SK-N-SH treated with all-trans-retinoic acid at 6 μM for 48 hours (cell line): Measurements from ENCODE around the gene ZNF385C.

Source experiments
- ATAC-seq: fragments of 200-7000 bp; cut with Tn5 transposase; 3 replicates; pipeline ENCODE4 v1.9.1; 2020; ENCODE audit warnings: mild to moderate bottlenecking, moderate library complexity
- ARNTL ChIP-seq: fragments of 450-650 bp; formaldehyde crosslinking; IDR thresholded peaks from 2 replicates; pipeline ENCODE4 v1.5.0; 2020; ENCODE audit warnings: low read depth, mild to moderate bottlenecking, moderate library complexity, borderline replicate concordance
- BACH2 ChIP-seq: fragments of 250-450 bp; sonication (Bioruptor Pico); IDR thresholded peaks from 2 replicates; pipeline ENCODE4 v1.9.0; 2021; ENCODE audit warnings: mild to moderate bottlenecking, borderline replicate concordance
- CREB5 ChIP-seq: fragments of 250-450 bp; sonication (Bioruptor Pico); IDR thresholded peaks from 2 replicates; pipeline ENCODE4 v1.5.1; 2020; ENCODE audit warnings: low read depth, mild to moderate bottlenecking, moderate library complexity
- CSDC2 ChIP-seq: fragments of 250-450 bp; sonication (Bioruptor Pico); IDR thresholded peaks from 2 replicates; pipeline ENCODE4 v1.5.0; 2020; ENCODE audit warnings: mild to moderate bottlenecking, moderate library complexity
- CSRNP3 ChIP-seq: fragments of 250-450 bp; sonication (Bioruptor Pico); IDR thresholded peaks from 2 replicates; pipeline ENCODE4 v1.5.1; 2021; ENCODE audit warnings: mild to moderate bottlenecking, moderate library complexity
- ESRRG ChIP-seq: fragments of 250-450 bp; sonication (Bioruptor Pico); IDR thresholded peaks from 2 replicates; pipeline ENCODE4 v1.6.1; 2021; ENCODE audit warnings: mild to moderate bottlenecking
- GLIS3 ChIP-seq: fragments of 250-450 bp; sonication (Bioruptor Pico); IDR thresholded peaks from 2 replicates; pipeline ENCODE4 v1.5.0; 2020; ENCODE audit warnings: mild to moderate bottlenecking, moderate library complexity
- ISL1 ChIP-seq: fragments of 250-450 bp; sonication (Bioruptor Pico); IDR thresholded peaks from 2 replicates; pipeline ENCODE4 v2.1.2; 2022; ENCODE audit warnings: mild to moderate bottlenecking, moderate library complexity
- OSR1 ChIP-seq: fragments of 250-450 bp; sonication (Bioruptor Pico); IDR thresholded peaks from 2 replicates; pipeline ENCODE4 v1.8.0; 2022; ENCODE audit warnings: moderate library complexity, mild to moderate bottlenecking, inconsistent platforms
- PATZ1 ChIP-seq: fragments of 250-450 bp; sonication (Bioruptor Pico); IDR thresholded peaks from 2 replicates; pipeline ENCODE4 v1.8.0; 2020; ENCODE audit warnings: mild to moderate bottlenecking, moderate library complexity, borderline replicate concordance
- POU6F1 ChIP-seq: fragments of 250-450 bp; sonication (Bioruptor Pico); IDR thresholded peaks from 2 replicates; pipeline ENCODE4 v1.8.0; 2021; ENCODE audit warnings: low read depth, mild to moderate bottlenecking, moderate library complexity, borderline replicate concordance
- PPARA ChIP-seq: fragments of 250-450 bp; sonication (Bioruptor Pico); IDR thresholded peaks from 2 replicates; pipeline ENCODE4 v1.5.0; 2020; ENCODE audit warnings: mild to moderate bottlenecking, borderline replicate concordance
- RARB ChIP-seq: fragments of 250-450 bp; sonication (Bioruptor Pico); IDR thresholded peaks from 2 replicates; pipeline ENCODE4 v1.8.0; 2021; ENCODE audit warnings: mild to moderate bottlenecking, moderate library complexity
- SNAI2 ChIP-seq: fragments of 250-450 bp; sonication (Bioruptor Pico); IDR thresholded peaks from 2 replicates; pipeline ENCODE4 v1.5.0; 2020; ENCODE audit warnings: mild to moderate bottlenecking, moderate library complexity
- TOX ChIP-seq: fragments of 250-450 bp; sonication (Bioruptor Pico); IDR thresholded peaks from 2 replicates; pipeline ENCODE4 v1.8.0; 2021; ENCODE audit warnings: mild to moderate bottlenecking, moderate library complexity, borderline replicate concordance
- TSHZ2 ChIP-seq: fragments of 250-450 bp; sonication (Bioruptor Pico); IDR thresholded peaks from 2 replicates; pipeline ENCODE4 v1.5.0; 2020; ENCODE audit warnings: mild to moderate bottlenecking, moderate library complexity
- ZC3H10 ChIP-seq: fragments of 250-450 bp; sonication (Bioruptor Pico); IDR thresholded peaks from 2 replicates; pipeline ENCODE4 v1.5.1; 2021; ENCODE audit warnings: mild to moderate bottlenecking, moderate library complexity
- ZFP3 ChIP-seq: fragments of 250-450 bp; sonication (Bioruptor Pico); IDR thresholded peaks from 2 replicates; pipeline ENCODE4 v1.5.0; 2020; ENCODE audit warnings: mild to moderate bottlenecking, moderate library complexity
- ZFP30 ChIP-seq: fragments of 450-650 bp; formaldehyde crosslinking; IDR thresholded peaks from 2 replicates; pipeline ENCODE4 v1.5.0; 2022; ENCODE audit warnings: mild to moderate bottlenecking, moderate library complexity
- ZNF565 ChIP-seq: fragments of 450-650 bp; formaldehyde crosslinking; conservative IDR thresholded peaks from 2 replicates; pipeline ENCODE4 v1.5.0; 2020; ENCODE audit warnings: low read depth, mild to moderate bottlenecking, moderate library complexity
- ZNF70 ChIP-seq: fragments of 450-650 bp; formaldehyde crosslinking; IDR thresholded peaks from 2 replicates; pipeline ENCODE4 v1.5.0; 2020; ENCODE audit warnings: mild to moderate bottlenecking, moderate library complexity
- ZNF8 ChIP-seq: fragments of 450-650 bp; formaldehyde crosslinking; IDR thresholded peaks from 2 replicates; pipeline ENCODE4 v1.5.0; 2020; ENCODE audit warnings: mild to moderate bottlenecking, moderate library complexity

Gene ZNF385C

GRCh38 chr17:42129109-42129837, 31.0 kb upstream of the ZNF385C start:
- no peak for TF ChIP-seq ARNTL
- TF ChIP-seq CREB5 = no peak
- no peak for TF ChIP-seq PPARA (CRISPR knock-in tag)
- no peak for TF ChIP-seq ZNF565 (CRISPR knock-in tag)
- no peak for TF ChIP-seq ZFP30 (CRISPR knock-in tag)
- TF ChIP-seq TSHZ2 (CRISPR knock-in tag) = no peak
- TF ChIP-seq CSRNP3 (CRISPR knock-in tag) = no peak
- no peak for TF ChIP-seq RARB (CRISPR knock-in tag)
- no peak for TF ChIP-seq POU6F1 (CRISPR knock-in tag)
- no peak for TF ChIP-seq GLIS3 (CRISPR knock-in tag)
- TF ChIP-seq CSDC2 (CRISPR knock-in tag) = no peak
- TF ChIP-seq ISL1 (CRISPR knock-in tag) = no peak
- no peak for TF ChIP-seq ZNF70 (CRISPR knock-in tag)
- no peak for TF ChIP-seq ZFP3
- no peak for TF ChIP-seq PATZ1
- no peak for TF ChIP-seq OSR1 (CRISPR knock-in tag)
- TF ChIP-seq SNAI2 = no peak
- no peak for ATAC-seq

GRCh38 chr17:42127414-42127813, 29.1 kb upstream of the ZNF385C start:
- no peak for ATAC-seq
- TF ChIP-seq ZNF70 (CRISPR knock-in tag) = no peak
- TF ChIP-seq ZFP3 = no peak
- no peak for TF ChIP-seq RARB (CRISPR knock-in tag)
- TF ChIP-seq CSDC2 (CRISPR knock-in tag) = no peak
- TF ChIP-seq ZNF8 (CRISPR knock-in tag) = no peak
- TF ChIP-seq TSHZ2 (CRISPR knock-in tag) = no peak
- TF ChIP-seq ARNTL = no peak
- TF ChIP-seq PATZ1 = no peak
- no peak for TF ChIP-seq ESRRG (CRISPR knock-in tag)
- TF ChIP-seq BACH2 (CRISPR knock-in tag) = no peak
- no peak for TF ChIP-seq ZC3H10 (CRISPR knock-in tag)
- no peak for TF ChIP-seq CREB5
- no peak for TF ChIP-seq TOX (CRISPR knock-in tag)
